GM23338 (cell line): Measurements from ENCODE around the gene MEST. TPM values are rescaled to one million over a fixed set of nuclear protein-coding genes. Genes with fewer than 3 reads are reported as not detected.
"Not testable (repeated sequence)": the region's sequence is repeated elsewhere in the genome, so short reads cannot be mapped to it uniquely, and the experiment has no call there.

Source experiments
- ATAC-seq: fragments of 200-7000 bp; cut with Tn5 transposase; 3 replicates; pipeline ENCODE4 v1.9.1; 2020
- DNase-seq: peaks from one replicate; pipeline ENCODE4 v3.0.0-alpha.2; 2015; ENCODE audit warnings: low spot score
- H2AFZ ChIP-seq: fragments of 200-600 bp; sonication (generic); 2 replicates; pipeline ENCODE4 v1.8.0; 2016; ENCODE audit warnings: antibody characterized with exemption, mild to moderate bottlenecking, moderate library complexity
- H3F3A ChIP-seq: fragments of 200-600 bp; sonication (generic); replicated peaks from 2 replicates; pipeline ENCODE4 v1.8.0; 2017; ENCODE audit warnings: antibody characterized with exemption, mixed run types, low read depth
- H3K27ac ChIP-seq: fragments of 200-600 bp; sonication (generic); 2 replicates; pipeline ENCODE4 v1.6.1; 2016; ENCODE audit warnings: low read depth
- H3K27me3 ChIP-seq: fragments of 200-600 bp; sonication (generic); 2 replicates; pipeline ENCODE4 v1.8.0; 2016; ENCODE audit warnings: mild to moderate bottlenecking, mixed run types, moderate library complexity; ENCODE audit not compliant: insufficient read depth
- H3K36me3 ChIP-seq: fragments of 200-600 bp; sonication (generic); 2 replicates; pipeline ENCODE4 v1.8.0; 2016; ENCODE audit warnings: mild to moderate bottlenecking; ENCODE audit not compliant: insufficient read depth
- H3K4me1 ChIP-seq: fragments of 200-600 bp; sonication (generic); 2 replicates; pipeline ENCODE4 v1.8.0; 2016; ENCODE audit warnings: mild to moderate bottlenecking, moderate library complexity; ENCODE audit not compliant: insufficient read depth
- H3K4me2 ChIP-seq: fragments of 200-600 bp; sonication (generic); 2 replicates; pipeline ENCODE4 v1.7.1; 2017; ENCODE audit warnings: mixed run types
- H3K4me3 ChIP-seq: fragments of 200-600 bp; sonication (generic); 2 replicates; pipeline ENCODE4 v1.6.1; 2016; ENCODE audit warnings: mixed run types
- H3K79me2 ChIP-seq: fragments of 200-600 bp; sonication (generic); replicated peaks from 2 replicates; pipeline ENCODE4 v1.8.0; 2017; ENCODE audit warnings: mild to moderate bottlenecking; ENCODE audit not compliant: insufficient read depth
- H3K9me2 ChIP-seq: fragments of 200-600 bp; sonication (generic); 2 replicates; pipeline ENCODE4 v1.8.0; 2017; ENCODE audit not compliant: insufficient read depth
- H4K20me1 ChIP-seq: fragments of 200-600 bp; sonication (generic); replicated peaks from 2 replicates; pipeline ENCODE4 v1.8.0; 2017; ENCODE audit warnings: mild to moderate bottlenecking; ENCODE audit not compliant: insufficient read depth
- H3K27ac Mint-ChIP-seq: 2 replicates; pipeline ENCODE4 v1.8.0; 2020; ENCODE audit warnings: inconsistent platforms, mild to moderate bottlenecking, moderate library complexity, mixed read lengths
- H3K27me3 Mint-ChIP-seq: 3 replicates; pipeline ENCODE4 v1.8.0; 2022; ENCODE audit warnings: low read depth, mild to moderate bottlenecking, moderate library complexity, mixed read lengths, inconsistent platforms; ENCODE audit not compliant: insufficient read depth, poor library complexity
- H3K36me3 Mint-ChIP-seq: 3 replicates; pipeline ENCODE4 v1.8.0; 2021; ENCODE audit warnings: low read depth, mild to moderate bottlenecking, inconsistent platforms, moderate library complexity, mixed read lengths
- H3K4me1 Mint-ChIP-seq: 3 replicates; pipeline ENCODE4 v1.8.0; 2020; ENCODE audit warnings: mild to moderate bottlenecking, inconsistent platforms, mixed read lengths
- H3K4me3 Mint-ChIP-seq: 3 replicates; pipeline ENCODE4 v1.8.0; 2021; ENCODE audit warnings: moderate library complexity, mild to moderate bottlenecking, inconsistent platforms, mixed read lengths
- H3K9me3 Mint-ChIP-seq: 3 replicates; pipeline ENCODE4 v1.8.0; 2020; ENCODE audit warnings: moderate library complexity, mild to moderate bottlenecking, inconsistent platforms, mixed read lengths
- EZH2phosphoT487 ChIP-seq: fragments of 200-600 bp; sonication (generic); IDR thresholded peaks from one replicate; pipeline ENCODE4 v1.8.1; 2018; ENCODE audit warnings: antibody characterized with exemption; ENCODE audit not compliant: unreplicated experiment
- STAT1 ChIP-seq: IDR thresholded peaks from one replicate; pipeline ENCODE4 v1.6.1; 2016; ENCODE audit warnings: antibody characterized with exemption; ENCODE audit not compliant: unreplicated experiment
- ZNF114 ChIP-seq: fragments of 250-450 bp; sonication (Bioruptor Pico); IDR thresholded peaks from 2 replicates; pipeline ENCODE4 v1.5.0; 2020; ENCODE audit warnings: mild to moderate bottlenecking, moderate library complexity
- polyA plus RNA-seq: library from polyadenylated mRNA; unstranded; fragments of >200 nt; fragmentation: Nextera tagmentation; extraction: Ambion mirVana; gene quantifications from 2 replicates; pipeline ENCODE4 v1.2.1, GENCODE V29; 2016
- total RNA-seq: library from RNA; depleted of rRNA; stranded (reverse); fragments of >200 nt; shearing (Covaris generic); gene quantifications from 2 replicates; pipeline ENCODE4 v1.2.3, GENCODE V29; 2014
- TF ChIP-seq, protein P1 (sequence below), 2 experiments: fragments of 200-600 bp in 1 of 2; sonication (generic) in 1 of 2; conservative IDR thresholded peaks; 2 replicates each; pipeline versions ENCODE4 v1.5.1 to v1.6.1; 2016 to 2017; ENCODE audit warnings: antibody characterized with exemption in 2 of 2, low read depth in 2 of 2, mild to moderate bottlenecking in 2 of 2, moderate library complexity in 1 of 2

MEST gene
- total and polyA plus RNA-seq, 2 experiments from 2014 or later: 167 to 229 TPM

DNA sequence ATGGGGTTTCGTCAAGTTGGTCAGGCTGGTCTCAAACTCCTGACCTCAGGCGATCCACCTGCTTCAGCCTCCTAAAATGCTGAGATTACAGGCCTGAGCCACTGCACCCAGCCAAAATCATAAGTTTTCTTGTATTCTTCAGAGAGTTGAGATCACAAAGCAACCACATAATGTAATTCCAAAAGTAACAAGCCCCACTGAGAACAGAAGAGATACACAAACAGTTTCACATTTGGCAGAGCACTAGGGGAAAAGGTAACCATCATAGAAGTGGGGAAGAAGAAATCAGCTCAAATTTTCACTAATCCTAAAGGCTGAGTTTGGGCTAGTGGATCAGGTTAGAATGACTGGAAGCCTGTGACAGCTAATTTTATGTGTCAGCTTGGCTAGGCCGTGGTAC is 45.6 kb upstream of the MEST start:
- no peaks in the 10 kb centered on the region for H3K79me2 ChIP-seq
- no peaks in the 10 kb centered on the region for H3K27me3 ChIP-seq
- no peak overlapping the region for H3K27ac ChIP-seq
- DNase-seq: no peak
- no peaks in the 10 kb centered on the region for H3K9me2 ChIP-seq
- peaks cover 8% of the 10 kb centered on the region for H3K4me1 ChIP-seq
- 0 out of 3 replicates have a peak, but pooled peaks cover 4% of the 10 kb centered on the region for H3K36me3 Mint-ChIP-seq
- no peaks in the 10 kb centered on the region for H3K36me3 ChIP-seq
- H3K4me3 ChIP-seq: no peak overlapping the region
- TF ChIP-seq ZNF114 (CRISPR knock-in tag): no peak
- TF ChIP-seq, protein P1, sequence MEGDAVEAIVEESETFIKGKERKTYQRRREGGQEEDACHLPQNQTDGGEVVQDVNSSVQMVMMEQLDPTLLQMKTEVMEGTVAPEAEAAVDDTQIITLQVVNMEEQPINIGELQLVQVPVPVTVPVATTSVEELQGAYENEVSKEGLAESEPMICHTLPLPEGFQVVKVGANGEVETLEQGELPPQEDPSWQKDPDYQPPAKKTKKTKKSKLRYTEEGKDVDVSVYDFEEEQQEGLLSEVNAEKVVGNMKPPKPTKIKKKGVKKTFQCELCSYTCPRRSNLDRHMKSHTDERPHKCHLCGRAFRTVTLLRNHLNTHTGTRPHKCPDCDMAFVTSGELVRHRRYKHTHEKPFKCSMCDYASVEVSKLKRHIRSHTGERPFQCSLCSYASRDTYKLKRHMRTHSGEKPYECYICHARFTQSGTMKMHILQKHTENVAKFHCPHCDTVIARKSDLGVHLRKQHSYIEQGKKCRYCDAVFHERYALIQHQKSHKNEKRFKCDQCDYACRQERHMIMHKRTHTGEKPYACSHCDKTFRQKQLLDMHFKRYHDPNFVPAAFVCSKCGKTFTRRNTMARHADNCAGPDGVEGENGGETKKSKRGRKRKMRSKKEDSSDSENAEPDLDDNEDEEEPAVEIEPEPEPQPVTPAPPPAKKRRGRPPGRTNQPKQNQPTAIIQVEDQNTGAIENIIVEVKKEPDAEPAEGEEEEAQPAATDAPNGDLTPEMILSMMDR (conservative IDR thresholded peaks at IDR 0.05; ENCODE audit: low read depth in 2 of 2): no peak
- H2AFZ ChIP-seq: no peak overlapping the region
- H3K27ac Mint-ChIP-seq: no peak overlapping the region
- H3K27me3 Mint-ChIP-seq: no peaks in the 10 kb centered on the region
- no peaks in the 10 kb centered on the region for H3F3A ChIP-seq
- ATAC-seq: no peak
- peaks cover 10% of the 10 kb centered on the region for H3K4me1 Mint-ChIP-seq
- H4K20me1 ChIP-seq: no peaks in the 10 kb centered on the region
- no peak overlapping the region for H3K4me2 ChIP-seq
- H3K4me3 Mint-ChIP-seq: no peak overlapping the region
- H3K9me3 Mint-ChIP-seq: peaks cover 9% of the 10 kb centered on the region; the same call in 2 of the 3 replicates

DNA sequence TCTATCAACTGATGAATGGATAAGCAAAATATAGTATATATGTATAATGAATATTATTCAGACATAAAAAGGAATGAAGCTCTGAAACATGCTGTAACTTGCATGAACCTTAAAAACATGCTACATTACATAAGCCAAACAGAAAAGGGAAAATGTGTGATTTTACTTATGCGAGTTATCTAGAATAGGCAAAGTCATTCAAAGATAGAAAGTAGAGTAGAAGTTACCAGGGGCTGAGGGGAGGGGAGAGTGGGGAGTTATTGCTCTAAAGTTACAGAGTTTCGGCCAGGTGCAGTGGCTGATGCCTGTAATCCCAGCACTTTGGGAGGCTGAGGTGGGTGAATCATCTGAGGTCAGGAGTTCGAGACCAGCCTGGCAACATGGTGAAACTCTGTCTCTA is 40.5 kb upstream of the MEST start:
- not testable (repeated sequence) for H2AFZ ChIP-seq, H3K9me2 ChIP-seq, H3K9me3 Mint-ChIP-seq, H3K4me3 ChIP-seq, H3K4me3 Mint-ChIP-seq, H3K36me3 ChIP-seq, H3K4me1 ChIP-seq, H3K27me3 Mint-ChIP-seq, H3F3A ChIP-seq, H3K27me3 ChIP-seq, H3K4me1 Mint-ChIP-seq, DNase-seq, H3K27ac Mint-ChIP-seq, H3K79me2 ChIP-seq, ATAC-seq, H4K20me1 ChIP-seq, H3K36me3 Mint-ChIP-seq, H3K27ac ChIP-seq, H3K4me2 ChIP-seq

DNA sequence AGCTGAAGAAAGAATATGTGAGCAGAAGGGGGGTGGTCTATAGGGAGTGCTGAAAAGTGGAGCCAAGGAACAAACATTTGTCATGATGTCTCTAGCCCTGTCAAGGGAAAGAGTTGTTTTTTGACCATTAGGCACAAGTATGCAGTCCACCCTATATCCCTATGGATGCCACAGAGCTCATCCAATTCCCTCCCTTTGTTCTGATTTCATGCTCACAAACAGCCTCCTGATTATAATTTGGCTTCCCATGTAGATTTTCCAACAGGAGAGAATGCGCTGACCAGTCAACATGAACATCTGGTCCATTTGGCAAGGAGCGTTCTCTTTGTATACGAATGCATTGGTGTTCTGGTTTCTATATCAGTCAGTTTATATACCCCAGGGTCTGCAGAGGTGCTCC is 38.9 kb upstream of the MEST start:
- Histone ChIP-seq H3F3A (no peaks in the 10 kb centered on the region), H3K27ac (no peak overlapping the region), H3K4me1 (no peaks in the 10 kb centered on the region), H3K79me2 (no peaks in the 10 kb centered on the region), H3K4me3 (no peak overlapping the region), H3K36me3 (no peaks in the 10 kb centered on the region), H2AFZ (no peak overlapping the region), H4K20me1 (no peaks in the 10 kb centered on the region), H3K4me2 (no peak overlapping the region), H3K9me2 (0 out of 2 replicates have a peak, but pooled peaks cover 3% of the 10 kb centered on the region), H3K27me3 (no peaks in the 10 kb centered on the region)
- DNase-seq (no peak), ATAC-seq (no peak)
- Mint-ChIP-seq H3K9me3 (peaks cover 6% of the 10 kb centered on the region; the same call in 1 of the 3 replicates), H3K4me1 (no peaks in the 10 kb centered on the region), H3K27ac (no peak overlapping the region), H3K27me3 (no peaks in the 10 kb centered on the region), H3K36me3 (no peaks in the 10 kb centered on the region), H3K4me3 (no peak overlapping the region)
- no peak for TF ChIP-seq EZH2phosphoT487
- no peak for TF ChIP-seq STAT1
